Measurements from ENCODE around the gene CAAP1.
"Not testable (repeated sequence)": the region's sequence is repeated elsewhere in the genome, so short reads cannot be mapped to it uniquely, and the experiment has no call there.

The CAAP1 gene

GRCh38 chr9:26892251-26893029, at the start of gene CAAP1:
Gene CAAP1, minus strand, starts transcription at chr9:26892802. Its CDS starts 87 bp downstream, at chr9:26892715.
- DNase-seq = peak; percentile 92 to 94

GRCh38 chr9:26940779-26941178, 48.2 kb upstream of the CAAP1 start:
- no peak for DNase-seq

GRCh38 chr9:26939955-26940711, 47.5 kb upstream of the CAAP1 start:
- DNase-seq = no peak

GRCh38 chr9:26937816-26938371, 45.3 kb upstream of the CAAP1 start:
- DNase-seq = no peak

- DNase-seq = no peak
Measured at GRCh38 chr9:26935847-26936246, 43.2 kb upstream of the CAAP1 start.

GRCh38 chr9:26928902-26929495, 36.4 kb upstream of the CAAP1 start:
- DNase-seq = no peak

- DNase-seq = no peak
Measured at GRCh38 chr9:26925609-26926008, 33.0 kb upstream of the CAAP1 start.

- DNase-seq = no peak
Measured at GRCh38 chr9:26919698-26920097, 27.1 kb upstream of the CAAP1 start.

- DNase-seq = no peak
Measured at GRCh38 chr9:26913138-26913668, 20.6 kb upstream of the CAAP1 start.

GRCh38 chr9:26904671-26905070, 12.1 kb upstream of the CAAP1 start:
- no peak for DNase-seq

- DNase-seq = no peak
Measured at GRCh38 chr9:26904070-26904469, 11.5 kb upstream of the CAAP1 start.

GRCh38 chr9:26893030-26893676, 551 bp upstream of the CAAP1 start:
- DNase-seq = no peak

- no peak for DNase-seq
Measured at GRCh38 chr9:26891726-26892125, 876 bp downstream of the CAAP1 start.

GRCh38 chr9:26888271-26888670, 4.3 kb downstream of the CAAP1 start:
- no peak for DNase-seq

- no peak for DNase-seq
Measured at GRCh38 chr9:26882154-26882553, 10.4 kb downstream of the CAAP1 start.

GRCh38 chr9:26880262-26880661, 12.3 kb downstream of the CAAP1 start:
- no peak for DNase-seq

- not testable (repeated sequence) for DNase-seq
Measured at GRCh38 chr9:26875155-26875554, 17.4 kb downstream of the CAAP1 start.

GRCh38 chr9:26870292-26870691, 22.3 kb downstream of the CAAP1 start:
- no peak for DNase-seq

GRCh38 chr9:26863074-26863473, 29.5 kb downstream of the CAAP1 start:
- no peak for DNase-seq

GRCh38 chr9:26856413-26857032, 36.1 kb downstream of the CAAP1 start:
- DNase-seq = no peak

- DNase-seq = no peak
Measured at GRCh38 chr9:26850995-26851394, 41.6 kb downstream of the CAAP1 start.

GRCh38 chr9:26833792-26834191, 58.8 kb downstream of the CAAP1 start:
- no peak for DNase-seq

Data from activated CD4-positive, alpha-beta T cell treated with anti-CD3 and anti-CD28 coated beads, Interleukin-2, amount 50 U/mL, for 4 hours (primary cell).